Measurements from ENCODE around the gene SMC1B.
"Not testable (repeated sequence)": the region's sequence is repeated elsewhere in the genome, so short reads cannot be mapped to it uniquely, and the experiment has no call there.

SMC1B gene

GRCh38 chr22:45316796-45317526, 96.4 kb downstream of the SMC1B start:
- DNase-seq = no peak

GRCh38 chr22:45314786-45315185, 98.6 kb downstream of the SMC1B start:
- no peak for DNase-seq

DNA sequence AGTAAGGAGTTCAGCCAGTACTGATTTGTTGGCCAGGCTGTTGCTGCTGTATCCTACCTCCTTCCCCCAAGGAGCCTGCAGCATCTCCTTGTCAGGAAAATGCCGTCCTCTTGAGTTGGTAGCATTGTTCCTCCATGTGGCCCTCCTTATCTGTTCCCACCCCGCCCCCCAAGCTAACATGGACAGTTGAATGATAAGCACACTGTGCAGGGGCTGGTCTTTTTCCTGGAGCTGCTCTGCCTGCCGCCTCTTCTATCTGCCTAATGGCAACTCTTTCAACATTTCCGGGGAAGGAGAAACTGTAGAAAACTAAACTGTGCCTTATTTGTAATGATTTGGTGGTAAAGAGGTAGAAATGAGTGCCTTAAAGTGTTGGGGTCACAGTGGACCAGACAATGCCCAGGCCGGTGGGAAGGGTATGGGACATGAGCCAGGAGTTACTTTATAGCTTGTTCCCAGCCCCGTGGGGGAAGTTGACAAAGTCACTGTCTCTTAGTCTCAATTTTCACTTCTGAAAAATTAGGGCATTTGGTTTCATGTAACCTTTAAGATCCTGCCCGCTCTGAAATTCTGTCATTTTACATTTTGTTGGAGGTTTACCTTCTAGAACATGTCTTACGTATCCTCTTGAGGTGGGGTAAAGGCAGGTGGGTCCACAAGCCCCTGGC, 99.2 kb downstream of the SMC1B start:
- no peak for DNase-seq

DNA sequence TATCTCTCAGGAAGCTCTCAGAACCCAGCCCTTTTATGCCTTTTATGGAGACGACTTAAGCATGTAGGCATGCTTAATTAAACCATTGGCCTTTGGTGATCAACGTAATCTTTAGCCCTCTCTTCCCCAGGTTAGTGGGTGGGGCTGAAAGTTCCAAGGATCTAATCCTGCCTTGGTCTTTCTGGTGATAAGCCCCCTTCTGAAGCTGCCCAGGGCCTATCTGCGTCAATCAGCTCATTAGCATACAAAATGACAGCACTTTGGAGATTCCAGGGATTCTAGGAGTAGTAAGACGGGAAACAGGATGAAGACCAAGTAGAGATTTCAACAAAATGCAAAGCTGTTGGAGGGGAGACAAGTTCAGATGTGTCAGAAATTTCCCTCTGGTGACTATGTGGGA, 100.5 kb downstream of the SMC1B start:
- no peak for DNase-seq

DNA sequence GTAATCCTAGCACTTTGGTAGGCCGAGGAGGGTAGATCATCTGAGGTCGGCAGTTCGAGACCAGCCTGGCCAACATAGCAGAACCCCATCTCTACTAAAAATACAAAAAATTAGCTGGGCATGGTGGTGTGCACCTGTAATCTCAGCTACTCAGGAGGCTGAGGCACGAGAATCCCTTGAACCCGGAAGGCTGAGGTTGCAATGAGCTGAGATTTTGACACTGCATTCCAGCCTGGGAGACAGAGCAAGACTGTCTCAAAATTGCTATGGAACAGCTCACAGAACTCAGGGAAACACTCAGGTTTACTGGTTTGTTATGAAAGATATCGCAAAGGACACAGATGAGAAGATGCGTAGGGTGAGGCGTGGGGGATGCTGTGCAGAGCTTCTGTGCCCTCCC, 101.0 kb downstream of the SMC1B start:
- DNase-seq = no peak

DNA sequence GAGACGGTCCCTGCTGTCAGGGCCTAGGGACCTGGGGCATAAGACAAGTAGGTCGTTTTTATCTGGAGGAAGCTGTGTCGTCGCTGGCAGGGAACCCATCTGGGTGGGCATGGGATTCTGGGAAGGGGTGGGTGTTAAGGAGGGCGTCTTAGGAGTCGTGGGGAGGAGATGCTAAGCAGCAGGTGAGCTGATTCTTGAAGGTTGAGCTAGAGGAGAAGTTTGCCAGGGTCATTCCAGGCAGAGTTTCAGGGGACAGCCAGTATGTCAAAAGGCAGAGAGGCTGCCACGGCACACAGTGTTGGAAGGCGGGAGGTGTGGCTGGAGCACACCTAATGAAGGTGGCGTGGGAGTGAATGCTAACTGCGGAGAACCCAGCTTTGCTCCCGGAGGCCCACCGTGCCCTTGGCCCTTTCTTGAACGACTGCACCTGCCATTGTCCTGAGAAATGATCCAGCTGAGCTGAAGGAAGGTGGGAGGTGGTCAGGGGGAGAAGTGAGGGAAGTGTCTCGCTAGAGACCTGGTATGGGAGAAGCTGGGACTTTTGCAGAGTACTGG, 102.3 kb downstream of the SMC1B start:
- DNase-seq = no peak

- DNase-seq = no peak
Measured at GRCh38 chr22:45310331-45310976, 102.9 kb downstream of the SMC1B start.

- peak; percentile 77 for DNase-seq
Measured at GRCh38 chr22:45309422-45310227, 103.8 kb downstream of the SMC1B start, which contains the start of gene FAM118A. Gene FAM118A (plus strand): TSS chr22:45309934. CDS start chr22:45322380, 12,446 bp downstream.

DNA sequence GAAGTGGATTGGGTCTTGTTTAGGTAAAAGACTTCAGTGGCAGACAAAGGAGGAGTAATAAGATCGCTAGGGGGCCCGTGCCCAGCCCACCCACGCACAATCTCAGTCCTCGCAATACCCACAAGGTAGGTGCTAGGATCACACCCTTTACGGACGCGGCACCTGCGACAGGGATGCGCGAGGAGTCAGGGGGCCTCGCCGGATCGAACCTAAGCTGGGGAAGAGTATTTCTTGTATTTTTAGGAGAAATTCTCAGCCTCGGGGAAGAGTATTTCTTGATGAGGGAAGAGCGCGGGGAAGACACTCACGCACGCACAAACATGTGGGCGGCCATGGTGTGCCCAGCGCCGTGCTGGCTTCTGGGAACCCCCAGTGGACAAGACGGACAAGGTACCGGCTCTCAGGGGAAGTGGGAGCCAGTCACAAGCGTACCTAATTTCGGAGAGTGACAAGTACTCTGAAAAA, 104.4 kb downstream of the SMC1B start:
- no peak for DNase-seq

GRCh38 chr22:45308391-45308956, 104.9 kb downstream of the SMC1B start:
- DNase-seq = no peak

GRCh38 chr22:45306139-45306538, 107.3 kb downstream of the SMC1B start:
- no peak for DNase-seq

- DNase-seq = no peak
Measured at GRCh38 chr22:45305456-45306075, 107.8 kb downstream of the SMC1B start.

DNA sequence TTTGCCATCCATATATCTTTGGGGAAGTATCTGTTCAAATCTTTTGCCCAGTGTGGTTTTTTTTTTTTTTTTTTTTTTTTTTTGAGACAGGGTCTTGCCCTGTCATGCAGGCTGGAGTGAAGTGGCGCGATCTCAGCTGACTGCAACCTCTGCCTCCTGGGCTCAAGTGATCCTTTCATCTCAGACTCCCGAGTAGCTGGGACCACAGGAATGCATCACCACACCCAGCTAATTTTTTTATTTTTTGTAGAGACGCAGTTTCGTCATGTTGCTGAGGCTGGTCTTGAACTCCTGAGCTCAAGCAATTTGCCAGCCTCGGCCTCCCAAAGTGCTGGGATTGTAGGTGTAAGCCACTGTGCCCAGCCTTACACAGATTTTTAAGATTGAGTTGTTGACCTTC, 108.4 kb downstream of the SMC1B start:
- DNase-seq = no peak

GRCh38 chr22:45303181-45303580, 110.2 kb downstream of the SMC1B start:
- DNase-seq = no peak

DNA sequence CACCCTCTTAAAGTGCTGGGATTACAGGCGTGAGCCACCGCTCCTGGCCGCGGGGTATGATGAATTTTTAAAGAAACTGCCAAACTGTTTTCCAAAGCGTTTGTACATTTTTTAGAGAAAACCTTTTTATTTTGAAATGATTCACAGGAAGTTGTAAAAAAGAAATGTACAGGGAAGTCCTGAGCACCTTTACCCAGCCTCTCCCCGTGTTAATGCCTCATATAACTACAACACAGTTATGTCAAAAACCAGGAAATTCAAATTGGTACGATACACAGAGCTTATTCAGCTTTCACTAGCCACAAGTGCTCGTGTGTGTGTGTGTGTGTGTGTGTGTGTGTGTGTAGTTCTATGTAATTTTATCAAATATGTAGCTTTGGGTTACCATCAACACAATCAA, 110.6 kb downstream of the SMC1B start:
- no peak for DNase-seq

DNA sequence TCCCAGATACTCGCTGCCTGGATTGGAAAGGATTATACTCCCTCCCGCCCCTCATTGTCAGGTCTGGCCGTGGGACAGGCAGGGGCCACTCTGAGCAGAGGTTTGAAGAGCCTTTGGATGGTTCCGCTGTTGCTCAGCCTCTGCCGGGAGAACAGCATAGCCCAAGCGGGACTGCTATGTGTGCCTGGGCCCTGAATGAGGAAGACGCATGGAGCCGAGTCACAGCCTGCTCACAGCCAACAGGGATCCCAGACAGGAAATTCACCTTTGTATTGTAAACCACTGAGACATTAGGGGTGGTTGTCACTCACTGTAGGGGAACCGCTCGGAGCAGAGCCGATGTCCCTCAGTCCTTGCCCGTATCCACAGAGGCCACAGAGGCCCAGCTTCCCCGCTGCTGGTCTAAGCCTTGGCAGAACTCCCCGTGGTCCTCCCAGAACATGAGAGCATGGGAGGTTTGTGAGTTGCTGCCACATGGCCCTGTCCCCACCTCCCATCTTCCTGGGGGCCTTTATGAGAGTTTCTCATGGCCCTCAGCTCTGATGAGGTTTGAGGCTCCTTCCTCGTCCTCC, 114.4 kb downstream of the SMC1B start:
- no peak for DNase-seq

DNA sequence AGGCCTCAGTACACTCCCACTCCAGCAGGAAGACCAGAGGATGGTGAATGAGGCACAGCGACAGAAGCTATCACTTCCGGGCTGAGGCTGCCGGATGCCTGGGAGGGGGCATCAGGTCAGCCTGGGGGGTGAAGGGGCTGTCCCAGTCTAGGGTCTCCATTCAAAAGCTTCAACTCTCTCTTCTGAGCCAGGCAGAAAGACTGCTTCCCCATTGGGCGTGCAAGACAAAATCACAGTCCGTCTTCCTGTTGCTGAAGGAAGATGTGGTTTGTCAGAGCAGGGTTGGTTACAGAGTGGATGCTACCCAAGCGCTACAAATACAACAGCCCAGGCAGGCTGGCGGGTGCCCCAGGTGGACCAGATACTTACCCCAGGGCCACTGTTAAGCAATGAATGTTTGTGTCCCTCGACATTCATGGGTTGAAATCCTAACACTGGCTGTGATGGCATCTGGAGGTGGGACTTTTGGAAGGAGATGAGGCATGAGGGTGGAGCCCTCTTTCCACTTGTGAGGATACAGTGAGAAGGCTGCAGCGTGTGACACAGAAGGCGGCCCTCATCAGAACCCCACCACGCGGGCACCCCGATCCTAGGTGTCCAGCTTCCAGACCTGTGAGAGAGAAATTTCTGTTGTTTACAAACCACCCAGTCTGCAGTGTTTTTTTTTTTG, 116.6 kb downstream of the SMC1B start:
- DNase-seq = no peak

GRCh38 chr22:45295492-45295891, 117.9 kb downstream of the SMC1B start:
- DNase-seq = no peak

DNA sequence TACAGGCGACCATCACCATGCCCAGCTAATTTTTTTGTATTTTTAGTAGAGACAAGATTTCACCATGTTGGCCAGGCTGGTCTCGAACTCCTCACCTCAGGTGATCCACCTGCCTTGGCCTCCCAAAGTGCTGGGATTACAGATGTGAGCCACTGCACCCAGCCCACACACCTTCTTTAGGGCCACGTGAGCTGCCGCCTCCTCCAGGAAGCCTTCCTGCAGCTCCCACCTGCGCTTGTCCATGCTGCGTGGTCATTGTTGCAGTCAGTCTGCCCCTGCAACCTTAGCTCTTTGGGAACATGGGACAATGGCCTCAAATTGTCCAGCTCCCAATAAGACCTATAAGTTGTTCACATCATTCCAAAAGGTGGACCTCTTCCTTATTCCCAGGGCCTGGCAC, 118.4 kb downstream of the SMC1B start:
- not testable (repeated sequence) for DNase-seq
